GM18502 (cell line): Measurements from ENCODE around the gene NEK9.

ENCODE experiments used
- ATAC-seq: cut with Tn5 transposase; IDR thresholded peaks from one replicate; pipeline ENCODE4 v1.9.1; 2021; ENCODE audit warnings: mild to moderate bottlenecking; ENCODE audit not compliant: unreplicated experiment, poor library complexity

The NEK9 gene

GRCh38 chr14:75119056-75119455 is 7.8 kb downstream of the NEK9 start:
- ATAC-seq, result no peak

- no peak for ATAC-seq
Observed at GRCh38 chr14:75113932-75114539, 12.8 kb downstream of the NEK9 start.

- ATAC-seq, result no peak
Observed at GRCh38 chr14:75109877-75110276, 17.0 kb downstream of the NEK9 start.

- ATAC-seq, result no peak
Observed at GRCh38 chr14:75107186-75107585, 19.7 kb downstream of the NEK9 start.

- no peak for ATAC-seq
Observed at GRCh38 chr14:75101491-75101890, 25.4 kb downstream of the NEK9 start.

- ATAC-seq, result no peak
Observed at GRCh38 chr14:75098682-75099081, 28.2 kb downstream of the NEK9 start.

GRCh38 chr14:75098212-75098611 is 28.6 kb downstream of the NEK9 start:
- ATAC-seq, result no peak

GRCh38 chr14:75096959-75097358 is 29.9 kb downstream of the NEK9 start:
- no peak for ATAC-seq

- ATAC-seq, result no peak
Observed at GRCh38 chr14:75095690-75096089, 31.2 kb downstream of the NEK9 start.

- ATAC-seq, result no peak
Observed at GRCh38 chr14:75094896-75095295, 32.0 kb downstream of the NEK9 start.

- ATAC-seq, result no peak
Observed at GRCh38 chr14:75092698-75093097, 34.1 kb downstream of the NEK9 start.

GRCh38 chr14:75091251-75091650 is 35.6 kb downstream of the NEK9 start:
- no peak for ATAC-seq

GRCh38 chr14:75090353-75090752 is 36.5 kb downstream of the NEK9 start:
- ATAC-seq, result no peak

GRCh38 chr14:75088566-75089373 is 38.1 kb downstream of the NEK9 start:
- no peak for ATAC-seq

GRCh38 chr14:75088153-75088552 is 38.7 kb downstream of the NEK9 start:
- no peak for ATAC-seq

GRCh38 chr14:75084513-75084912 is 42.3 kb downstream of the NEK9 start:
- ATAC-seq, result no peak

- ATAC-seq, result no peak
Observed at GRCh38 chr14:75083271-75083670, 43.6 kb downstream of the NEK9 start.

GRCh38 chr14:75081660-75082229 is 45.1 kb downstream of the NEK9 start:
- no peak for ATAC-seq

GRCh38 chr14:75079521-75079920 is 47.3 kb downstream of the NEK9 start:
- ATAC-seq, result no peak

GRCh38 chr14:75077794-75078193 is 49.1 kb downstream of the NEK9 start:
- no peak for ATAC-seq

- ATAC-seq, result no peak
Observed at GRCh38 chr14:75070383-75070782, 56.5 kb downstream of the NEK9 start.

GRCh38 chr14:75069811-75070145 is 57.1 kb downstream of the NEK9 start:
- no peak for ATAC-seq
